Smooth muscle cell (in vitro differentiated cells): ENCODE measurements around the gene METAP1D. TPM values are rescaled to one million over a fixed set of nuclear protein-coding genes. Genes with fewer than 3 reads are reported as not detected.
"Not testable (repeated sequence)": the region's sequence is repeated elsewhere in the genome, so short reads cannot be mapped to it uniquely, and the experiment has no call there.

ENCODE experiments used
- DNase-seq: peaks from one replicate; lab custom pipeline; 2025; ENCODE audit not compliant: unreplicated experiment; lab: John Stamatoyannopoulos, UW
- H2AFZ ChIP-seq: fragments of 200-600 bp; sonication (generic); 2 replicates; pipeline ENCODE4 v1.6.0; 2016; ENCODE audit warnings: antibody characterized with exemption, low read depth, mild to moderate bottlenecking
- H3F3A ChIP-seq: fragments of 200-600 bp; sonication (generic); 2 replicates; pipeline ENCODE4 v1.6.0; 2017; ENCODE audit warnings: antibody characterized with exemption, low read depth
- H3K27ac ChIP-seq: fragments of 200-600 bp; sonication (generic); 2 replicates; pipeline ENCODE4 v1.5.1; 2016; ENCODE audit warnings: low read depth, mild to moderate bottlenecking
- H3K27me3 ChIP-seq: fragments of 200-600 bp; sonication (generic); 2 replicates; pipeline ENCODE4 v1.6.1; 2016; ENCODE audit warnings: low read depth, mild to moderate bottlenecking
- H3K36me3 ChIP-seq: fragments of 200-600 bp; sonication (generic); 2 replicates; pipeline ENCODE4 v1.5.1; 2016; ENCODE audit warnings: low read depth
- H3K4me1 ChIP-seq: fragments of 200-600 bp; sonication (generic); 2 replicates; pipeline ENCODE4 v1.5.1; 2016; ENCODE audit warnings: low read depth
- H3K4me2 ChIP-seq: fragments of 200-600 bp; sonication (generic); 2 replicates; pipeline ENCODE4 v1.6.0; 2016; ENCODE audit warnings: mild to moderate bottlenecking
- H3K4me3 ChIP-seq: fragments of 200-600 bp; sonication (generic); 2 replicates; pipeline ENCODE4 v1.5.1; 2016; ENCODE audit warnings: mild to moderate bottlenecking
- H3K79me2 ChIP-seq: fragments of 200-600 bp; sonication (generic); 2 replicates; pipeline ENCODE4 v1.6.0; 2016; ENCODE audit warnings: low read depth, mild to moderate bottlenecking
- H3K9ac ChIP-seq: fragments of 200-600 bp; sonication (generic); 2 replicates; pipeline ENCODE4 v1.6.0; 2016; ENCODE audit warnings: low read depth
- H3K9me3 ChIP-seq: fragments of 200-600 bp; sonication (generic); replicated peaks from 2 replicates; pipeline ENCODE4 v1.5.1; 2016; ENCODE audit warnings: low read depth
- H4K20me1 ChIP-seq: fragments of 200-600 bp; sonication (generic); 2 replicates; pipeline ENCODE4 v1.6.0; 2016; ENCODE audit warnings: low read depth
- CTCF ChIP-seq: fragments of 200-600 bp; sonication (generic); IDR thresholded peaks from 2 replicates; pipeline ENCODE4 v1.5.1; 2017; ENCODE audit warnings: borderline replicate concordance, mild to moderate bottlenecking, antibody characterized with exemption; ENCODE audit not compliant: insufficient read depth, poor library complexity, severe bottlenecking
- WGBS: methylation state at CpG from one replicate; pipeline ENCODE4 v1.1.7; 2016; ENCODE audit warnings: low lambda C conversion rate; 5-methylcytosine and 5-hydroxymethylcytosine counted together
- polyA plus RNA-seq: library from polyadenylated mRNA; unstranded; fragments of >200 nt; fragmentation: Nextera tagmentation; extraction: Ambion mirVana; gene quantifications from 2 replicates; pipeline ENCODE4 v1.2.1, GENCODE V29; 2016
- total RNA-seq: library from RNA; depleted of rRNA; stranded (reverse); fragments of >200 nt; gene quantifications from 2 replicates; pipeline ENCODE4 v1.2.3, GENCODE V29; 2014

The METAP1D gene
- total and polyA plus RNA-seq, 2 experiments from 2014 or later = 5.9 to 7.5 TPM

- no peak for DNase-seq
- no peak overlapping the region for H3K4me3 ChIP-seq
- H4K20me1 ChIP-seq = no peaks in the 10 kb centered on the region
- no peaks in the 10 kb centered on the region for H3K9me3 ChIP-seq
- TF ChIP-seq CTCF = no peak
- H3K36me3 ChIP-seq = no peaks in the 10 kb centered on the region
- H3K4me2 ChIP-seq = no peak overlapping the region
- no peak overlapping the region for H3K9ac ChIP-seq
- H2AFZ ChIP-seq = no peak overlapping the region
- H3K27me3 ChIP-seq = no peaks in the 10 kb centered on the region
- 72% methylated on average over 4 of the region's 4 CpGs for WGBS
- no peak overlapping the region for H3K27ac ChIP-seq
- no peaks in the 10 kb centered on the region for H3K79me2 ChIP-seq
- no peaks in the 10 kb centered on the region for H3K4me1 ChIP-seq
- H3F3A ChIP-seq = peaks cover 7% of the 10 kb centered on the region
Measured at GRCh38 chr2:171986778-171987177, 13.0 kb upstream of the METAP1D start.

- H3K36me3 ChIP-seq = no peaks in the 10 kb centered on the region
- WGBS = 90% methylated on average over 4 of the region's 4 CpGs
- H3K4me1 ChIP-seq = no peaks in the 10 kb centered on the region
- no peak overlapping the region for H2AFZ ChIP-seq
- H3K27me3 ChIP-seq = no peaks in the 10 kb centered on the region
- no peaks in the 10 kb centered on the region for H3K79me2 ChIP-seq
- no peaks in the 10 kb centered on the region for H3F3A ChIP-seq
- no peak overlapping the region for H3K4me2 ChIP-seq
- no peak overlapping the region for H3K4me3 ChIP-seq
- no peak overlapping the region for H3K27ac ChIP-seq
- no peaks in the 10 kb centered on the region for H4K20me1 ChIP-seq
- no peak for DNase-seq
- H3K9me3 ChIP-seq = no peaks in the 10 kb centered on the region
- no peak for TF ChIP-seq CTCF
- H3K9ac ChIP-seq = no peak overlapping the region
Measured at GRCh38 chr2:171991027-171991426, 8.7 kb upstream of the METAP1D start.

GRCh38 chr2:171995586-171995985 is 4.2 kb upstream of the METAP1D start:
- H3K4me1 ChIP-seq = peaks cover 5% of the 10 kb centered on the region
- no peak overlapping the region for H3K4me2 ChIP-seq
- TF ChIP-seq CTCF = no peak
- WGBS = 87% methylated on average over 5 of the region's 5 CpGs
- no peaks in the 10 kb centered on the region for H3K27me3 ChIP-seq
- H3K27ac ChIP-seq = no peak overlapping the region
- no peak for DNase-seq
- H2AFZ ChIP-seq = no peak overlapping the region
- H3F3A ChIP-seq = no peaks in the 10 kb centered on the region
- no peaks in the 10 kb centered on the region for H4K20me1 ChIP-seq
- H3K79me2 ChIP-seq = no peaks in the 10 kb centered on the region
- no peak overlapping the region for H3K9ac ChIP-seq
- no peaks in the 10 kb centered on the region for H3K36me3 ChIP-seq
- no peak overlapping the region for H3K4me3 ChIP-seq
- no peaks in the 10 kb centered on the region for H3K9me3 ChIP-seq

GRCh38 chr2:171996021-171996420 is 3.7 kb upstream of the METAP1D start:
- Histone ChIP-seq H3K27ac (no peak overlapping the region), H2AFZ (no peak overlapping the region), H3K4me1 (peaks cover 8% of the 10 kb centered on the region), H3F3A (no peaks in the 10 kb centered on the region), H3K4me2 (no peak overlapping the region), H3K9ac (no peak overlapping the region), H3K27me3 (no peaks in the 10 kb centered on the region), H3K79me2 (no peaks in the 10 kb centered on the region), H3K36me3 (no peaks in the 10 kb centered on the region), H4K20me1 (no peaks in the 10 kb centered on the region), H3K9me3 (no peaks in the 10 kb centered on the region), H3K4me3 (no peak overlapping the region)
- TF ChIP-seq CTCF = no peak
- 95% methylated on average over 5 of the region's 5 CpGs for WGBS
- DNase-seq = no peak

GRCh38 chr2:171997031-171997430 is 2.7 kb upstream of the METAP1D start:
- H3K27me3 ChIP-seq, H3K9me3 ChIP-seq, H3K79me2 ChIP-seq, H2AFZ ChIP-seq, H3F3A ChIP-seq, H4K20me1 ChIP-seq, H3K27ac ChIP-seq, H3K9ac ChIP-seq, H3K4me2 ChIP-seq, DNase-seq, H3K4me3 ChIP-seq, H3K36me3 ChIP-seq, H3K4me1 ChIP-seq: not testable (repeated sequence)
- WGBS = 84% methylated on average over 5 of the region's 5 CpGs
